ENCODE measurements around the gene CCIN.

DNA sequence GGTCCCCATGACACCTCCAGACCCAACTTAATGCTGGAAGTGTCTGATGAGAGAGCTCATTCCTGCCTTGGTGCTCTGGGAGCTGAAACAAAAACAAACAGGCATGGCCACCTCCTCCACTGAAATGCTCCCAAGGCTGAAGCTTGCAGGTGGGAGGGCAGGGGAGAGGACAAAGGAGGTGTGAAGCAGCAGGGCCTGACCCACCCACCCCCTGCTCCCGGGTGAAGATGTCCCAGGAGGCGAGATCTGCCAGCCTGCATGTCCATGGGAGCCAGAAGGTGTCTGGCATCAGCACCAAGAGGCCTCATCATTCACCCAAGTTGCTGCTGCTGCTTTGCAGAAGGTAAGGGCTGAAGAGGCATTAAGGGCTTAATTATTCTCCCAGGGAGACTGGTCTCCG, 4.2 kb upstream of the CCIN start:
- TF ChIP-seq, protein P1, sequence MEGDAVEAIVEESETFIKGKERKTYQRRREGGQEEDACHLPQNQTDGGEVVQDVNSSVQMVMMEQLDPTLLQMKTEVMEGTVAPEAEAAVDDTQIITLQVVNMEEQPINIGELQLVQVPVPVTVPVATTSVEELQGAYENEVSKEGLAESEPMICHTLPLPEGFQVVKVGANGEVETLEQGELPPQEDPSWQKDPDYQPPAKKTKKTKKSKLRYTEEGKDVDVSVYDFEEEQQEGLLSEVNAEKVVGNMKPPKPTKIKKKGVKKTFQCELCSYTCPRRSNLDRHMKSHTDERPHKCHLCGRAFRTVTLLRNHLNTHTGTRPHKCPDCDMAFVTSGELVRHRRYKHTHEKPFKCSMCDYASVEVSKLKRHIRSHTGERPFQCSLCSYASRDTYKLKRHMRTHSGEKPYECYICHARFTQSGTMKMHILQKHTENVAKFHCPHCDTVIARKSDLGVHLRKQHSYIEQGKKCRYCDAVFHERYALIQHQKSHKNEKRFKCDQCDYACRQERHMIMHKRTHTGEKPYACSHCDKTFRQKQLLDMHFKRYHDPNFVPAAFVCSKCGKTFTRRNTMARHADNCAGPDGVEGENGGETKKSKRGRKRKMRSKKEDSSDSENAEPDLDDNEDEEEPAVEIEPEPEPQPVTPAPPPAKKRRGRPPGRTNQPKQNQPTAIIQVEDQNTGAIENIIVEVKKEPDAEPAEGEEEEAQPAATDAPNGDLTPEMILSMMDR (IDR thresholded peaks at IDR 0.05 in 2 of 3, conservative IDR thresholded peaks at IDR 0.05 in 1 of 3; ENCODE audit: borderline replicate concordance in 1 of 3, insufficient read depth in 1 of 3, low read depth in 2 of 3, low read length in 2 of 3), result no peak
- TF ChIP-seq CEBPB (IDR thresholded peaks at IDR 0.05; ENCODE audit: low read depth) (no peak), SRF (IDR thresholded peaks at IDR 0.05; ENCODE audit: low read depth) (no peak), POLR2AphosphoS5 (IDR thresholded peaks at IDR 0.05; ENCODE audit: low read depth, low read length) (no peak), YY1 (IDR thresholded peaks at IDR 0.05; ENCODE audit: extremely low read depth, insufficient replicate concordance, low read depth, low read length) (no peak), EZH2phosphoT487 (IDR thresholded peaks at IDR 0.05; ENCODE audit: borderline replicate concordance) (no peak), POLR2A (IDR thresholded peaks at IDR 0.05; ENCODE audit: borderline replicate concordance, extremely low read depth, insufficient read depth, insufficient read length) (no peak), ZNF274 (IDR thresholded peaks at IDR 0.05; ENCODE audit: low read depth, low read length) (no peak), ZFX (IDR thresholded peaks at IDR 0.05) (no peak), ELF1 (IDR thresholded peaks at IDR 0.05; ENCODE audit: borderline replicate concordance, low read depth) (no peak), EZH2 (IDR thresholded peaks at IDR 0.05) (no peak)
- TF ChIP-seq, protein P2, sequence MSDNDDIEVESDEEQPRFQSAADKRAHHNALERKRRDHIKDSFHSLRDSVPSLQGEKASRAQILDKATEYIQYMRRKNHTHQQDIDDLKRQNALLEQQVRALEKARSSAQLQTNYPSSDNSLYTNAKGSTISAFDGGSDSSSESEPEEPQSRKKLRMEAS (IDR thresholded peaks at IDR 0.05), result no peak
- TF ChIP-seq, protein P3, sequence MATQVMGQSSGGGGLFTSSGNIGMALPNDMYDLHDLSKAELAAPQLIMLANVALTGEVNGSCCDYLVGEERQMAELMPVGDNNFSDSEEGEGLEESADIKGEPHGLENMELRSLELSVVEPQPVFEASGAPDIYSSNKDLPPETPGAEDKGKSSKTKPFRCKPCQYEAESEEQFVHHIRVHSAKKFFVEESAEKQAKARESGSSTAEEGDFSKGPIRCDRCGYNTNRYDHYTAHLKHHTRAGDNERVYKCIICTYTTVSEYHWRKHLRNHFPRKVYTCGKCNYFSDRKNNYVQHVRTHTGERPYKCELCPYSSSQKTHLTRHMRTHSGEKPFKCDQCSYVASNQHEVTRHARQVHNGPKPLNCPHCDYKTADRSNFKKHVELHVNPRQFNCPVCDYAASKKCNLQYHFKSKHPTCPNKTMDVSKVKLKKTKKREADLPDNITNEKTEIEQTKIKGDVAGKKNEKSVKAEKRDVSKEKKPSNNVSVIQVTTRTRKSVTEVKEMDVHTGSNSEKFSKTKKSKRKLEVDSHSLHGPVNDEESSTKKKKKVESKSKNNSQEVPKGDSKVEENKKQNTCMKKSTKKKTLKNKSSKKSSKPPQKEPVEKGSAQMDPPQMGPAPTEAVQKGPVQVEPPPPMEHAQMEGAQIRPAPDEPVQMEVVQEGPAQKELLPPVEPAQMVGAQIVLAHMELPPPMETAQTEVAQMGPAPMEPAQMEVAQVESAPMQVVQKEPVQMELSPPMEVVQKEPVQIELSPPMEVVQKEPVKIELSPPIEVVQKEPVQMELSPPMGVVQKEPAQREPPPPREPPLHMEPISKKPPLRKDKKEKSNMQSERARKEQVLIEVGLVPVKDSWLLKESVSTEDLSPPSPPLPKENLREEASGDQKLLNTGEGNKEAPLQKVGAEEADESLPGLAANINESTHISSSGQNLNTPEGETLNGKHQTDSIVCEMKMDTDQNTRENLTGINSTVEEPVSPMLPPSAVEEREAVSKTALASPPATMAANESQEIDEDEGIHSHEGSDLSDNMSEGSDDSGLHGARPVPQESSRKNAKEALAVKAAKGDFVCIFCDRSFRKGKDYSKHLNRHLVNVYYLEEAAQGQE (IDR thresholded peaks at IDR 0.05; ENCODE audit: low read depth), result no peak
- TF ChIP-seq, protein P4, sequence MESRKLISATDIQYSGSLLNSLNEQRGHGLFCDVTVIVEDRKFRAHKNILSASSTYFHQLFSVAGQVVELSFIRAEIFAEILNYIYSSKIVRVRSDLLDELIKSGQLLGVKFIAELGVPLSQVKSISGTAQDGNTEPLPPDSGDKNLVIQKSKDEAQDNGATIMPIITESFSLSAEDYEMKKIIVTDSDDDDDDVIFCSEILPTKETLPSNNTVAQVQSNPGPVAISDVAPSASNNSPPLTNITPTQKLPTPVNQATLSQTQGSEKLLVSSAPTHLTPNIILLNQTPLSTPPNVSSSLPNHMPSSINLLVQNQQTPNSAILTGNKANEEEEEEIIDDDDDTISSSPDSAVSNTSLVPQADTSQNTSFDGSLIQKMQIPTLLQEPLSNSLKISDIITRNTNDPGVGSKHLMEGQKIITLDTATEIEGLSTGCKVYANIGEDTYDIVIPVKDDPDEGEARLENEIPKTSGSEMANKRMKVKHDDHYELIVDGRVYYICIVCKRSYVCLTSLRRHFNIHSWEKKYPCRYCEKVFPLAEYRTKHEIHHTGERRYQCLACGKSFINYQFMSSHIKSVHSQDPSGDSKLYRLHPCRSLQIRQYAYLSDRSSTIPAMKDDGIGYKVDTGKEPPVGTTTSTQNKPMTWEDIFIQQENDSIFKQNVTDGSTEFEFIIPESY (IDR thresholded peaks at IDR 0.05; ENCODE audit: extremely low read depth, insufficient replicate concordance, low read length), result no peak

Measured in HCT116 (cell line).